Endodermal cell (in vitro differentiated cells): ENCODE measurements around the gene SND1. TPM values are rescaled to one million over a fixed set of nuclear protein-coding genes. Genes with fewer than 3 reads are reported as not detected.

Experiments used
- DNase-seq: peaks from one replicate; pipeline ENCODE4 v3.0.0-alpha.2; 2017
- H3K27ac ChIP-seq: 2 replicates; pipeline ENCODE4 v1.5.1; 2013; ENCODE audit warnings: mild to moderate bottlenecking, low read depth, low read length, moderate library complexity
- H3K27me3 ChIP-seq: 2 replicates; pipeline ENCODE4 v1.6.1; 2013; ENCODE audit warnings: mild to moderate bottlenecking, low read length, moderate library complexity; ENCODE audit not compliant: insufficient read depth, control insufficient read depth, poor library complexity, severe bottlenecking
- H3K36me3 ChIP-seq: 2 replicates; pipeline ENCODE4 v1.7.0; 2013; ENCODE audit warnings: mild to moderate bottlenecking, low read length, moderate library complexity; ENCODE audit not compliant: control insufficient read depth, insufficient read depth
- H3K4me1 ChIP-seq: one replicate; pipeline ENCODE4 v1.7.0; 2013; ENCODE audit warnings: low read length; ENCODE audit not compliant: control insufficient read depth, insufficient read depth
- H3K4me3 ChIP-seq: 2 replicates; pipeline ENCODE4 v1.5.1; 2013; ENCODE audit warnings: mild to moderate bottlenecking, low read length, moderate library complexity
- H3K9ac ChIP-seq: 2 replicates; pipeline ENCODE4 v1.6.1; 2013; ENCODE audit warnings: mild to moderate bottlenecking, low read length, moderate library complexity; ENCODE audit not compliant: poor library complexity, severe bottlenecking; ENCODE audit errors: extremely low read depth
- H3K9me3 ChIP-seq: 2 replicates; pipeline ENCODE4 v1.6.1; 2013; ENCODE audit warnings: mild to moderate bottlenecking, low read length, moderate library complexity; ENCODE audit not compliant: control insufficient read depth
- H3K27ac Mint-ChIP-seq: 2 replicates; pipeline ENCODE4 v1.8.0; 2020; ENCODE audit warnings: mixed read lengths
- H3K27me3 Mint-ChIP-seq: 2 replicates; pipeline ENCODE4 v1.8.0; 2021; ENCODE audit warnings: mild to moderate bottlenecking, mixed read lengths; ENCODE audit not compliant: insufficient read depth
- H3K36me3 Mint-ChIP-seq: 2 replicates; pipeline ENCODE4 v1.8.0; 2020; ENCODE audit warnings: low read depth, mixed read lengths
- H3K4me1 Mint-ChIP-seq: 2 replicates; pipeline ENCODE4 v1.8.0; 2020; ENCODE audit warnings: mixed read lengths
- H3K4me3 Mint-ChIP-seq: 2 replicates; pipeline ENCODE4 v1.8.0; 2020; ENCODE audit warnings: mild to moderate bottlenecking, moderate library complexity, mixed read lengths
- H3K9me3 Mint-ChIP-seq: 2 replicates; pipeline ENCODE4 v1.8.0; 2020; ENCODE audit warnings: mild to moderate bottlenecking, mixed read lengths
- CTCF ChIP-seq: fragments of 200-600 bp; sonication (generic); conservative IDR thresholded peaks from 2 replicates; pipeline ENCODE4 v1.5.0; 2021; ENCODE audit warnings: antibody characterized with exemption, mild to moderate bottlenecking
- WGBS, 2 experiments: methylation state at CpG; one replicate each; pipeline versions ENCODE4 v1.1.5 to v1.1.7; 2013; ENCODE audit warnings: missing lambda C conversion rate in 2 of 2, mixed read lengths in 1 of 2; ENCODE audit not compliant: insufficient coverage in 1 of 2, insufficient read length in 1 of 2; 5-methylcytosine and 5-hydroxymethylcytosine counted together
- total RNA-seq, 2 donors: library from RNA; stranded (reverse); fragmentation: NEBNext Ultra II Directional in 1 of 2; extraction: Animal tissue kit (Norgen Biotek cat#: 25700) in 1 of 2; gene quantifications; 2 replicates in 1 of 2; 3 replicates in 1 of 2; pipeline ENCODE4 v1.2.1, GENCODE V29; 2021

Gene SND1
- total RNA-seq, 2 donors from 2014 or later, result 240 to 267 TPM

DNA sequence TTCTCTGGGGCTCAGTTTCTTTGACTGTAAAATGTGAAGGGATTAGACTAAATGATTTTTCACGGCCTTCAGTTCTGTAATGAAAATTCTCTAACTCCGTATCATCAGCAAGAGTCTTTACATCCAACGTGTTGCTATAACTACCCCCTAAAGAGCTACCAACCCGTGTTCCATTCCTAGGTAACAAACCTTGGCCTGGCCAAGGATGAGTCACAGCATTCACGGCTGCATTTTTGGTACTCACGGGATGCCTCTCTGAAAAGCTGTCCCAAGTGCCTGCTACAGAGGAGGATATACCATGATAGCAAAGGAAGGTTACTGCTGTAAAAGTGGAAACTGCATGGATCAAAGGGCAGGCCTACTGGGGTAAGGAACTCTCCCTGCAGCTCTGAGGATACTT, 373.4 kb downstream of the SND1 start:
- Mint-ChIP-seq H3K36me3 (peaks cover 22% of the 10 kb centered on the region), H3K9me3 (no peaks in the 10 kb centered on the region), H3K4me1 (peaks cover 12% of the 10 kb centered on the region), H3K27ac (no peak overlapping the region), H3K4me3 (no peak overlapping the region), H3K27me3 (peaks cover 19% of the 10 kb centered on the region)
- peaks cover 12% of the 10 kb centered on the region for H3K4me1 ChIP-seq
- no peak overlapping the region for H3K4me3 ChIP-seq
- no peak for DNase-seq
- no peak for TF ChIP-seq CTCF
- peaks cover 6% of the 10 kb centered on the region for H3K27me3 ChIP-seq
- H3K36me3 ChIP-seq, result peaks cover 46% of the 10 kb centered on the region
- H3K27ac ChIP-seq, result no peak overlapping the region
- 85% methylated on average over 6 of the region's 6 CpGs; no CpG with 5 or more reads in 1 of the 2 experiments for WGBS, 2 experiments
- no peak overlapping the region for H3K9ac ChIP-seq
- no peaks in the 10 kb centered on the region for H3K9me3 ChIP-seq

DNA sequence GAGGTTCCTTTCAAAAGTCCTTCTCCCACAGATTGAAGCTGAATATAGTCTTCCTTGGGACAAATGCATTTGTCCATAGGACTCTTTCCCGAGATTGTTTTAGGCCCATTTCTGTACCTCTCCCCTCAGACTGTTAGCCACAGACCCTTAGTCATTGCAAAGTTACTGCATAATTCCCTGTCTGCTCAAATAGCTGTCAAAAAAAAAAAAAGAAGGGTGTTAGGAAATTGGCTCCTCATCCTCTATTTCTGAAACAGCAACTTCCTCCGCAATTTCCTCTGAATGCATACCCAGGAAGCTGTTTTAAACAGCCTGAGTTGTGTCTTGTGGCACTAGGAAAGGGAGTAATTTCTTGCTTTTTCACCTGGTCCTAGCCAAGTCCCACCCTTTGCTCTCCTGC, 373.8 kb downstream of the SND1 start:
- Mint-ChIP-seq H3K4me3 (no peak overlapping the region), H3K27me3 (peaks cover 24% of the 10 kb centered on the region), H3K4me1 (peaks cover 15% of the 10 kb centered on the region), H3K27ac (no peak overlapping the region), H3K36me3 (peaks cover 18% of the 10 kb centered on the region), H3K9me3 (no peaks in the 10 kb centered on the region)
- WGBS, 2 experiments, result 99 to 100% methylated on average over 1 to 2 of the region's 2 CpGs
- Histone ChIP-seq H3K27me3 (peaks cover 8% of the 10 kb centered on the region), H3K36me3 (peaks cover 42% of the 10 kb centered on the region), H3K9me3 (no peaks in the 10 kb centered on the region), H3K4me3 (no peak overlapping the region), H3K27ac (no peak overlapping the region), H3K4me1 (peaks cover 13% of the 10 kb centered on the region), H3K9ac (no peak overlapping the region)
- DNase-seq, result no peak
- no peak for TF ChIP-seq CTCF

DNA sequence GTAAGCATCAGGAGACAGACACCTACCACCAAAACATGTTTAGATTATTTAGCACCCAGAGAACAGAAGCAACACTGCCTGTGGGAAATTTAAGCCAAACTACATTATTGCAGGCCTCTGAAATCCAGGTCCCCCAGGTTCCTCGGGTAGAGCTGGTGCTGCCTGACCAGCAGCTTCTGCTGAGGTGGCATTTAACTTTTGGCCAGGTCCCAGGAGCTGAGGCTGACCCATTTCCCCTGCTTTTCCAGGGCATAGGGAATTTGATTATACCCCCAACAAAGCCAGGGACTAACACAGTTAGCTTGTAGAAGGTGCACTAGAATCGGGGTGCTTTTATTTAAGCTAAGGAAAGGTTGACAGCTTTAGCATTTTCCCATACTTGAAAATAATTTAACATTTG, 374.6 kb downstream of the SND1 start:
- Mint-ChIP-seq H3K4me1 (peaks cover 8% of the 10 kb centered on the region), H3K4me3 (no peak overlapping the region), H3K27me3 (peaks cover 24% of the 10 kb centered on the region), H3K27ac (no peak overlapping the region), H3K9me3 (no peaks in the 10 kb centered on the region), H3K36me3 (peaks cover 16% of the 10 kb centered on the region)
- Histone ChIP-seq H3K4me3 (no peak overlapping the region), H3K36me3 (peaks cover 42% of the 10 kb centered on the region), H3K27ac (no peak overlapping the region), H3K9me3 (no peaks in the 10 kb centered on the region), H3K27me3 (peaks cover 8% of the 10 kb centered on the region), H3K9ac (no peak overlapping the region), H3K4me1 (peaks cover 13% of the 10 kb centered on the region)
- TF ChIP-seq CTCF, result no peak
- WGBS, 2 experiments, result 40 to 86% methylated on average over 1 to 2 of the region's 2 CpGs
- no peak for DNase-seq
